GM18505 (cell line): Measurements from ENCODE around the gene SREBF1.
"Not testable (repeated sequence)": the region's sequence is repeated elsewhere in the genome, so short reads cannot be mapped to it uniquely, and the experiment has no call there.

Experiments
- ATAC-seq: cut with Tn5 transposase; IDR thresholded peaks from one replicate; pipeline ENCODE4 v1.9.1; 2021; ENCODE audit not compliant: unreplicated experiment
- POLR2A ChIP-seq: IDR thresholded peaks from 4 replicates; pipeline ENCODE4 v1.6.1; 2011; ENCODE audit warnings: borderline replicate concordance; ENCODE audit not compliant: insufficient read depth, insufficient read length; ENCODE audit errors: extremely low read depth

Gene SREBF1

GRCh38 chr17:17811381-17812210, 25.2 kb downstream of the SREBF1 start:
- no peak for ATAC-seq
- TF ChIP-seq POLR2A: no peak

DNA sequence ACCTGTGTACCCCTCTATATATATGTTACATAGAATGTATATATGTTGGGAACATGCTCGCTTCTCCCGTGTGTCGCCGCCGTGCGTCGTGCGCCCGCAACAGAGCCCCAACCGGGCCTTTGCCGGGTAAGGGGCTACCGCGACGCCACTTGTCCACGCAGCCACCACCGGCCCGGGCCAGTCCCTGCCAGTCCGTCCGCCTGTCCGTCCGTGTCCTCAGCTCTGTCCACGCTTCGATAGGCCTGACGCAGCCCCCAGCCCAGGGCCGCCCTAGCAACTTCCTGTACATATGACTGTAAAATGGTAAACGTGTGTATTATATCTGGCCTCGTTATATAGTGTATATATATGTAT, 25.9 kb downstream of the SREBF1 start:
- no peak for TF ChIP-seq POLR2A
- ATAC-seq: no peak

DNA sequence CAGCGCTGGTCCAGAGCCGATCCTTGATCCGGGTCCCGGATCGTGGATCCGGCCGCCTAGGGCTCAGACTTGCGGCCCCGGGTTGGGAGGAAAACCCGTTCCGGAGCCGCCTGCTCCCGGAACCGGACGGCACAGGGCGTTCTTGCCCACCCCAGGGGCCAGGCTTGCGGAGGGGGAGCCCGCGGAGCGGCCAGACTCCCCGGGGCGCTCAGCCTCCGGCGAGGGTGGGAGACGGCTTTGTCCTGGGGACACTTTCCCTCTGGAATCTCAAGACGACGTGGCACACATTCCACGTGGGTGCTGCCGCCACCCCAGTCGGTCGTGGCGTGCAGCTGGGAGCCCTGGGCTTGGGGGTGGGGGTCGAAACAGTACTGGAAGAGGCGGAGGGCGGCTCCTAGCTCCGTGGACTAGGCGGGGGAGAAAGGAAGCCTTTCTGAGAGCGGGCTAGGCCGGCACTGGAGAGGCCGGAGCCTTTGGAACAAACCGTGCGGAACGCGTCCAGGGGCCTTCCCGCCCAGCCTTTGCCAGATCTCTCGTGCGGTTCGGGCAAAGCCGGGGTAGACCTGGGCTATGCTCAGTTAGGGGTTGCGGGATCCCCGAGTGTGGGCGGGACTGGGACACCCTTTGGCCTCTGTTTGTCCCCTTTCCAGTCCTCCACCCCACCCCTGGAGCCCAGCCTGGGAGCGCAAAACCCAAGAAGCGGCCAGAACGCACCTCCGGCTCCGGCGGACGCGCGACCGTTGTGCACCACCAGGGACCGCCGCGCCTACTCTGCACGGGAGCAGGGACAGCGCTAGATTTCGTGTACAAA, 26.5 kb downstream of the SREBF1 start:
- TF ChIP-seq POLR2A: no peak
- no peak for ATAC-seq

DNA sequence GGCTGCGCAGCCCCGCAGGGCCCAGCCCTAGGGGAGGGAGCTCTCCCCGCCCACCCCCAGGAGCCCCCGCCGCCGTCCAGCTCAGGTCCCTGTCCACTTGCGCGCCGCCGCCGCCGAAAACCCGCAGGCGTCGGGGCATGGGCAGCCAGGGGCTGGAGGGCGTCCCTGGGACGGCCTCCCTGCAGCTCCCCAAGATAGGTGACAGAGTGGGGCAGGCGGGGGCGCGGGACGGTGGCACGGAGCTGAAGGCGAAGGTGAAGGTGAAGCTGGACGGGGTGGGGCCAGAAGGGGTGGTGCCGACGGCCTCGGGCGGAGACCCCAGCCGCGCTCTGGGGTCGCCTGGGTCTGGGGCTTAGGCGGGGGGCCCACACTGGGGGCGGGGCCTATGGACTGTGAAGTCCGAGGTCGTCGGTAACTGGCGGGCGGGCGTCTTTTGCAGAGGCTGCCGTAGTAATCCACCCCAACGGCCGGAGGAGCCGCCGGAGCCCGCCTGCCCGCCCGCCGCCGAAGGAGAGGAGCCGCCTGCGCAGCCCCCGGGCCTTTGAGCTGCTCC, 27.2 kb downstream of the SREBF1 start:
- no peak for ATAC-seq
- no peak for TF ChIP-seq POLR2A

DNA sequence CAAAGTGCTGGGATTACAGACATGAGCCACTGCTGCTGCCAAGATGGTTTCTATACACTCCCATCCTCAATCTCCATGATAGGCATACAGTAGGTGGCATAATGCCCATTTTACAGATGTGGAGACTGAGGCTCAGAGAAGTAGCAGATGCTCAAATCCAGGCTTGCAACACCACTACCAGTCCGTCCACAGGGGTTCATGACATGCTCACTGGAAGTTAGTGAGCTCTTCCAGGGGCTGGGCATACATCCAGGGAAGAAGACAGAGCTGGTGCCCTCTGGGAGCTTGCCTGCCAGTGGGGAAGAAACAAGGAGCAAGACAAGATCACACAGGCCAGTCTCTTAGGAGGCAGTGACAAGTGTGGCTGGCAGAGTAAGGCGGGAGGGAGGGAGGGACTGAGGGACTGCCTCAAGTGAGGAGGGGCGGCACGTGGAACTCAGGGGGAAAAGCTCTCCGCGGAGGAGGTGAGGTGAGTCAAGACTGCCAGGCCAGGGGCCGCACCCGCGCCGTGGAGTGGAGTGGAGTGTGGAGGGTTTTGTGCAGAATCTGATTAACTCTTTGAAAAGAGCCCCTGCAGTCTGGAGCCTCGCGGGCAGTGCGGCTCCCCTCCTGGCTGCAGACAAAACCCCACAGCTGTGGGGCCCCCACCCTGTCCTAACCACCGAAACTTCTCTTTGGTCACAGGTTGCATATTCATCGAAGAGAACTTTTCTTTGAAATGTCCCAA, 27.9 kb downstream of the SREBF1 start:
- no peak for TF ChIP-seq POLR2A
- no peak for ATAC-seq

GRCh38 chr17:17808200-17808599, 28.6 kb downstream of the SREBF1 start:
- not testable (repeated sequence) for ATAC-seq

GRCh38 chr17:17807440-17807839, 29.3 kb downstream of the SREBF1 start:
- no peak for TF ChIP-seq POLR2A
- no peak for ATAC-seq

DNA sequence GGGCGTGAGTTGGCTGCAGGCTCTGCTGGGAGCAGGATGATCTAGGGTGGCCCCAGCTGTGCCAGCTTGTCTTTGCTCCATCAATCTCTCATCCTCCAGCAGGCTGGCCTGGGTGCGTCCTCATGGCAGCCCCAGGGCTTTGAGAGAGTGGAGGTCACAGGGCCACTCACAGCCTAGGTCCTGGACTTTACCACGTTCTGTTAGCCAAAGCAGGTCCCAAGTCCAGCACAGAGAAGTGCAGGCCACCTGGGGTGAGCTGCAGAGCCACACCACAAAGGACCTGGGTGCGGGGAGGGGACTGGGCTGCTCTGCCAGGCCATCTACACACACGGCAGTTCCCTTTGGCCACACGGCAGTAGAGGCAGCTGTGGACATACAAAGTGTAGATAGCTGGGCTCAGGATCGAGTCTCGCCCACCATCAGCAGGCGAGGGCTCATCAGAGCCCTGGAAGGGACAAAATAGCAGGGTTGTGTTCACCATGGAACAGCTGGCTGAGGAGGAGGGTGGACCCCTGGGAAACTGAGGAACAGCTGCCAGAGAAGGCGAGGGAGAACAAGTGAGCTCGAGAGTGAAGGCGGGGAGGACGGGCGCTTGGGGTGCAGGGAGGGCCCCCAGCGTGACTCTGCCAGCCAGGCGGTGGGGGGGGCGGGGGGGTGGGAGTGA, 30.0 kb downstream of the SREBF1 start:
- ATAC-seq: no peak

GRCh38 chr17:17806035-17806434, 30.8 kb downstream of the SREBF1 start:
- no peak for ATAC-seq
- no peak for TF ChIP-seq POLR2A

More for the DNA sequence above, 30.0 kb downstream of the SREBF1 start:
- TF ChIP-seq POLR2A: no peak

- ATAC-seq: no peak
- TF ChIP-seq POLR2A: no peak
These were observed 31.2 kb downstream of the SREBF1 start for GRCh38 chr17:17805575-17805974.

GRCh38 chr17:17804007-17804406, 32.8 kb downstream of the SREBF1 start:
- ATAC-seq: no peak
- TF ChIP-seq POLR2A: no peak

GRCh38 chr17:17801800-17802481, 34.8 kb downstream of the SREBF1 start:
- TF ChIP-seq POLR2A: no peak
- no peak for ATAC-seq

DNA sequence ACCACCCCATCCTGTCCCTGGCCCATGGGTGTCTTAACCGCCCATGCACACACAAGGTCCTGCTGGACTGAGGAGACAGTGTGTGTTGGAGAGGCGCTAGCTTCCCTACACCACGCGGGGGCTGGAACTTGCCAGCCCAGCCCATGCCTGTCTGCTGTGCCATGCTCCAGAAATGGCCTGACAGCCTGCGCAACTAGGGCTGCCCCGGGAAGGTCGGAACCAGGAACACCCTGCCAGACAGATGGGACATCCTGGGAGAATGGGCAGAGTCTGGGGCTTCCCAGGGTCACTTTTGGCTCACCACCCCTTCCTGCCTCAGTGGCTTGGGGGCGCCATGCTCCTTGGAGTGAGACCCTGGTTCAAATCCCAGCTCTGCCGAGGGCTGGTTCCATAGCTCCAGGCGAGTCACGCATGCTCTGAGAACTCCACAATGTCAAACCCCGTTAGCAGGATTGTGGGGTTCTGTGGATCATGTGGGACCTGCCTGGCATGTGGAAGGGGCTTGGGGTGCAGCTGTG, 36.2 kb downstream of the SREBF1 start:
- no peak for TF ChIP-seq POLR2A
- no peak for ATAC-seq
